ENCODE data around the gene GPR35. TPM values are rescaled to one million over a fixed set of nuclear protein-coding genes. Genes with fewer than 3 reads are reported as not detected.

Gene GPR35
- total and polyA plus RNA-seq, 10 of the 15 experiments (the other 5 are each of a cell fraction or from before 2014, with no cell fraction given): 0.14 to 1.6 (median 0.75) TPM; not detected in 3

GRCh38 chr2:240591226-240591625 lies 34.1 kb upstream of the GPR35 start:
- Histone ChIP-seq H3K9ac (ENCODE audit: control insufficient read depth, insufficient read depth, low read length) (no peak overlapping the region), H4K20me1 (ENCODE audit: control insufficient read depth, insufficient read depth) (no peaks in the 10 kb centered on the region; the same call in 1 of the 2 replicates)
- WGBS (ENCODE audit: insufficient coverage, insufficient replicate concordance, low lambda C conversion rate, missing lambda C conversion rate): 94% methylated on average over 6 of the region's 6 CpGs

GRCh38 chr2:240591784-240592183 lies 33.5 kb upstream of the GPR35 start:
- ChIA-PET SMC1A (ENCODE audit: uncharacterized antibody, unreplicated experiment) (no interaction called here), CTCF (no interaction called here), POLR2A (no interaction called here), RAD21 (ENCODE audit: unreplicated experiment) (no interaction called here)
- peaks cover 23% of the 10 kb centered on the region for H3K79me2 ChIP-seq (ENCODE audit: control insufficient read depth, insufficient read depth, low read length)
- H3K27ac ChIP-seq (ENCODE audit: control insufficient read depth, insufficient read depth): no peak overlapping the region
- no TSS peak for BruUV-seq (replicated peaks)
- DNase-seq (ENCODE audit: low read depth, low spot score): no peak
- FAIRE-seq: no peak
- in situ Hi-C loops (cut with MboI): no loop called here
- 91% methylated on average over 11 of the region's 13 CpGs for WGBS (ENCODE audit: insufficient coverage, insufficient replicate concordance, low lambda C conversion rate, missing lambda C conversion rate)
- H3K27me3 ChIP-seq (replicated peaks in 1 of 2; ENCODE audit: control insufficient read depth in 2 of 2, insufficient read depth in 2 of 2, low read length in 1 of 2): no peaks in the 10 kb centered on the region
- H3K36me3 ChIP-seq (ENCODE audit: control insufficient read depth in 2 of 2, insufficient read depth in 2 of 2, low read length in 1 of 2): peaks cover 2 to 16% of the 10 kb centered on the region in 2 experiments; a peak in 3 of 4 replicates
- no peak for ATAC-seq
- H3K4me1 ChIP-seq (ENCODE audit: control insufficient read depth, insufficient read depth, low read length): peaks cover 13% of the 10 kb centered on the region
- intact Hi-C loops (cut with micrococcal nuclease; ENCODE audit: unreplicated experiment): no loop called here
- no peak overlapping the region for H3K9ac ChIP-seq (ENCODE audit: control insufficient read depth, insufficient read depth, low read length)
- H3K9me3 ChIP-seq (replicated peaks; ENCODE audit: control insufficient read depth, insufficient read depth, low read length): no peaks in the 10 kb centered on the region
- TF ChIP-seq LARP7 (IDR thresholded peaks at IDR 0.05) (no peak), MEF2B (IDR thresholded peaks at IDR 0.05; ENCODE audit: partially characterized antibody, poor library complexity, severe bottlenecking) (no peak), NR2C1 (IDR thresholded peaks at IDR 0.05) (no peak)
- H3K4me3 ChIP-seq: no peak overlapping the region
- H3K4me2 ChIP-seq (ENCODE audit: control insufficient read depth, insufficient read depth): no peak overlapping the region
- H4K20me1 ChIP-seq (ENCODE audit: control insufficient read depth, insufficient read depth): no peaks in the 10 kb centered on the region; the same call in 1 of the 2 replicates
- no peak overlapping the region for H2AFZ ChIP-seq (ENCODE audit: control insufficient read depth, low read depth, low read length)

More at GRCh38 chr2:240591226-240591625, 34.1 kb upstream of the GPR35 start:
- intact Hi-C loops (cut with micrococcal nuclease; ENCODE audit: unreplicated experiment) (no loop called here), in situ Hi-C loops (cut with MboI) (no loop called here)
- no TSS peak for BruUV-seq (replicated peaks)
- no peaks in the 10 kb centered on the region for H3K9me3 ChIP-seq (replicated peaks; ENCODE audit: control insufficient read depth, insufficient read depth, low read length)
- H3K27me3 ChIP-seq (replicated peaks in 1 of 2; ENCODE audit: control insufficient read depth in 2 of 2, insufficient read depth in 2 of 2, low read length in 1 of 2): no peaks in the 10 kb centered on the region
- peaks cover 26% of the 10 kb centered on the region for H3K79me2 ChIP-seq (ENCODE audit: control insufficient read depth, insufficient read depth, low read length)
- ATAC-seq: no peak
- RAD21 ChIA-PET (ENCODE audit: unreplicated experiment): no interaction called here
- H3K36me3 ChIP-seq (ENCODE audit: control insufficient read depth in 2 of 2, insufficient read depth in 2 of 2, low read length in 1 of 2): peaks cover 2 to 16% of the 10 kb centered on the region in 2 experiments; a peak in 3 of 4 replicates
- CTCF ChIA-PET: no interaction called here
- TF ChIP-seq GABPA (IDR thresholded peaks at IDR 0.05; ENCODE audit: low read depth): no peak
- TF ChIP-seq MYC (IDR thresholded peaks at IDR 0.05; ENCODE audit: insufficient read depth, insufficient read length, insufficient replicate concordance, low read length, severe bottlenecking): no peak
- TF ChIP-seq CBFB (IDR thresholded peaks at IDR 0.05; ENCODE audit: low read depth): no peak
- TF ChIP-seq KLF5 (IDR thresholded peaks at IDR 0.05; ENCODE audit: partially characterized antibody): no peak
- no peak for TF ChIP-seq ATF3 (IDR thresholded peaks at IDR 0.05; ENCODE audit: borderline replicate concordance, extremely low read depth, low read depth, low read length)
- TF ChIP-seq EED (IDR thresholded peaks at IDR 0.05; ENCODE audit: low read depth): no peak
- no peak for TF ChIP-seq LARP7 (IDR thresholded peaks at IDR 0.05)
- no peak for TF ChIP-seq YBX1 (IDR thresholded peaks at IDR 0.05)
- TF ChIP-seq TARDBP (IDR thresholded peaks at IDR 0.05; ENCODE audit: borderline replicate concordance): no peak
- no peak for TF ChIP-seq CBX5 (IDR thresholded peaks at IDR 0.05; ENCODE audit: low read depth)
- no peak for TF ChIP-seq IKZF1 (conservative IDR thresholded peaks at IDR 0.05)
- TF ChIP-seq IKZF2 (IDR thresholded peaks at IDR 0.05): no peak
- TF ChIP-seq POLR2A (IDR thresholded peaks at IDR 0.05; ENCODE audit: low read depth, low read length): no peak
- no peak for TF ChIP-seq ATF7 (IDR thresholded peaks at IDR 0.05; ENCODE audit: low read depth)
- no peak for TF ChIP-seq SIX5 (IDR thresholded peaks at IDR 0.05; ENCODE audit: low read depth, low read length, severe bottlenecking)
- peaks cover 13% of the 10 kb centered on the region for H3K4me1 ChIP-seq (ENCODE audit: control insufficient read depth, insufficient read depth, low read length)
- FAIRE-seq: no peak
- no peak overlapping the region for H3K4me3 ChIP-seq
- no peak overlapping the region for H3K27ac ChIP-seq (ENCODE audit: control insufficient read depth, insufficient read depth)
- H3K4me2 ChIP-seq (ENCODE audit: control insufficient read depth, insufficient read depth): no peak overlapping the region
- no peak for DNase-seq (ENCODE audit: low read depth, low spot score)
- SMC1A ChIA-PET (ENCODE audit: uncharacterized antibody, unreplicated experiment): no interaction called here
- POLR2A ChIA-PET: no interaction called here
- no peak overlapping the region for H2AFZ ChIP-seq (ENCODE audit: control insufficient read depth, low read depth, low read length)

All from GM12878 (cell line).